HG02571 (cell line): ENCODE results near the gene CD2AP.

Source experiments
- ATAC-seq: cut with Tn5 transposase; IDR thresholded peaks from one replicate; pipeline ENCODE4 v1.9.1; 2021; ENCODE audit warnings: mild to moderate bottlenecking, moderate library complexity; ENCODE audit not compliant: unreplicated experiment

The CD2AP gene

DNA sequence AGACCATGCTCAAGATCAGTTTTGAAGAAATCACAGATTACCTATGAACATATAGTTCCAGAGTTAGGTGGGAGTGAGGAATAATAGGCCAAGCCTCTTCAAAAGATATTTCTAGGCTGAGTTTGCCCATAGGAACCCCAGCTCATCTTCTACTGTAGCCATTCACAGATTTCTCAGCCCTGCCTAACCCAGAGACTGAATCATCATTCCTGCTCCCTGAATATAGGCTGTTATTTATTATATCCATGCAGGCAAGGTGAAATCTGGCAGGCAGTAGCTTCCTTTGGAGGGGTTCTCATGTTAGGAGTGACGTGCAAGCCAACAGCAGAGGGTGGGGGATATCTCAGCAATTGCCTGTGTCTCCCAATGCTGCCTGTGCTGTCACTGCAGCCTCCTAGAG, 195.2 kb downstream of the CD2AP start:
- no peak for ATAC-seq

DNA sequence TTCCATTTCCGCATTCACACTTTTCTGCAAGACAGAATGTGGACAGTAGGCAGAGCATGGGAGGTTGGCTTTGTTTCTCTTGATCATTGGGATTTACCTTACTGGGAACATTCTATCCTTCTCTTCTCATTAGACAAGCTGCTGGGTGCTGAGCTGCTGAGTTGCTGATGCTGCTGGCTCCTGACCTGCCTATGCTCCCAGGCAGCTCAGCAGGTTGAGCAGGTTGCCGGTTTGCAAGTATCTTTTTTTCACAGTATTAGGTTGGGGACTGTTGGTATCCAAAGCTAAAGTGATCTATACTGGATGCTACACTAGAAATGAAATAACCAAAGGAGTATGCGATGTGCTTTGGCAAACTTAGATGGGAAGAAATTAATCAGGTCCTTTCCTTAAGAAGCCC, 197.1 kb downstream of the CD2AP start:
- ATAC-seq = no peak
